ENCODE data around the gene PAX6. TPM values are rescaled to one million over a fixed set of nuclear protein-coding genes. Genes with fewer than 3 reads are reported as not detected.

PAX6 gene
- total RNA-seq, 1 donor from 2014 or later = not detected

DNA sequence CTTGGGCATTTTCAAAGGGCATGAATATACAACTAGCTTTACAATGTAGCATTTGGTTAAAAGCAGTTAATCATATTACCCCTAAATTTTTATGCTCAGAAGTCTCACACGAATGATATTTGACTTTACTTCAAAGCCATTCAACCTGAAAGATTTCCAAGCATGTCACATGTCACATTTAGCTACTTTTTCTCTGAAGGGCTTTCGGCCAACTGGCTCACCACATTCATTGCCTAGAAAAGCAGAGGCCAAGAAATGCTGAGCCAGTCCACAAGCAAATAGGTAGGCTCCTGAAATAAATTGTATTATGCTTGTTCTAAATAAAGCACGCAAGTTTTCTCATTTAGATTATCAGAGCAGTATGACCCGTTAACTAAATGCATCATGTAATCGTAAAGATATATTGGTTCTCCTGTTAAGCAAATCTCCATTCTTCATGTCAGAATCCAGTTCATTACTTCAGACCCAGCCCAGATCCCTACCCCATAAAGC is 30.6 kb downstream of the PAX6 start:
- Mint-ChIP-seq H3K36me3 (ENCODE audit: low read depth) (peaks cover 28% of the 10 kb centered on the region), H3K4me1 (no peaks in the 10 kb centered on the region), H3K9me3 (peaks cover 3% of the 10 kb centered on the region), H3K27ac (no peak overlapping the region), H3K27me3 (no peaks in the 10 kb centered on the region), H3K4me3 (no peak overlapping the region)
- DNase-seq (no peak), ATAC-seq (ENCODE audit: low read depth) (no peak)
- intact Hi-C loops (cut with micrococcal nuclease) = no loop called here
- no peak for TF ChIP-seq CTCF (IDR thresholded peaks at IDR 0.05)
- ChIA-PET POLR2A (no interaction called here), CTCF (no interaction called here)

DNA sequence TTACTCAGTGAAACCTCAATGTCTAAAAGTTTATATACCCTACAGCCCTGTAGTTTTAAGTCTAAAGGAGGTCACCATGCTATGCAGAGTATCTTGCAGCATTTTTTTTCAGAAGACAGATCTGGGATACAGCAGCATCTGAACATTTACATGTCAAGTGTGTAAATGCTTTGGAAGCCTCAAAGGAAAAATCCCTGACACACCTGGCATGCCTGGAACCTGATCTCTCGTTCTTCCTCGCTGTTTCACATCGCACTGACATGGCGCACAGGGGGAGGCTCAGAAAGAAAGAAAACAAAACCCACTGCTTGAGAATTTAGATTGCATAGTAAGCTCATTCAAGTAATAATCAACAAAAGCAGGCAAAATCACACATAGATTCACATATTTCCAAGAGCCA is 31.0 kb downstream of the PAX6 start:
- peaks cover 3% of the 10 kb centered on the region for H3K9me3 Mint-ChIP-seq
- DNase-seq = no peak
- POLR2A ChIA-PET = no interaction called here
- H3K36me3 Mint-ChIP-seq (ENCODE audit: low read depth) = peaks cover 28% of the 10 kb centered on the region
- H3K27ac Mint-ChIP-seq = no peak overlapping the region
- ATAC-seq (ENCODE audit: low read depth) = no peak
- CTCF ChIA-PET = no interaction called here
- H3K4me3 Mint-ChIP-seq = no peak overlapping the region
- no peaks in the 10 kb centered on the region for H3K4me1 Mint-ChIP-seq
- no peak for TF ChIP-seq CTCF (IDR thresholded peaks at IDR 0.05)
- no peaks in the 10 kb centered on the region for H3K27me3 Mint-ChIP-seq
- intact Hi-C loops (cut with micrococcal nuclease) = no loop called here

GRCh38 chr11:31779374-31779791 is 31.7 kb downstream of the PAX6 start:
- DNase-seq (no peak), ATAC-seq (ENCODE audit: low read depth) (no peak)
- intact Hi-C loops (cut with micrococcal nuclease) = no loop called here
- H3K4me3 Mint-ChIP-seq = no peak overlapping the region
- no peak for TF ChIP-seq CTCF (IDR thresholded peaks at IDR 0.05)
- ChIA-PET CTCF (no interaction called here), POLR2A (no interaction called here)
- H3K27ac Mint-ChIP-seq = no peak overlapping the region
- H3K36me3 Mint-ChIP-seq (ENCODE audit: low read depth) = peaks cover 28% of the 10 kb centered on the region
- H3K27me3 Mint-ChIP-seq = no peaks in the 10 kb centered on the region
- H3K4me1 Mint-ChIP-seq = no peaks in the 10 kb centered on the region
- H3K9me3 Mint-ChIP-seq = peaks cover 3% of the 10 kb centered on the region

DNA sequence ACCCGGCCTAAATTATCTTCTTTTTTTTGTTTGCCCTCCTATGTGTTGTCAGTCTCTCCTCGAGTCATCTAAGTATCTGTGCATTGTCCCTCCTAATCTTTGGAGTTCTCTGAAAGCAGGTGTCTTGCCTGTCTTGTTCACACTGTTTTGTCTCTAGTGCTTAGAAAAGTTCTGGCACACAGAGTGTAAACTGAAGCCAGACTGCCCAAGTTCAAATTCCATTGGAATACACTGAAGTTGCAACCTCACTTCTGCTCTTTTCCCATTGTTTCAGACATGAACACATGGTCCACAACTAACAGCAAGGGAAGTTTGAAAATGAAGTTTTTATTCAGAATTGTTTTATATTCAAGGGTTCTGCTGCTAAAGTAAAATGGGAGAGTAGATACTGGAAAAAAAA is 38.7 kb downstream of the PAX6 start:
- POLR2A ChIA-PET = no interaction called here

GRCh38 chr11:31770011-31770700 is 41.0 kb downstream of the PAX6 start:
- no peaks in the 10 kb centered on the region for H3K4me1 Mint-ChIP-seq
- H3K9me3 Mint-ChIP-seq = no peaks in the 10 kb centered on the region
- no peaks in the 10 kb centered on the region for H3K27me3 Mint-ChIP-seq
- POLR2A ChIA-PET = no interaction called here
- TF ChIP-seq CTCF (IDR thresholded peaks at IDR 0.05) = no peak
- H3K4me3 Mint-ChIP-seq = no peak overlapping the region
- H3K27ac Mint-ChIP-seq = no peak overlapping the region
- intact Hi-C loops (cut with micrococcal nuclease) = no loop called here
- ATAC-seq (ENCODE audit: low read depth) (no peak), DNase-seq (no peak)
- CTCF ChIA-PET = no interaction called here
- H3K36me3 Mint-ChIP-seq (ENCODE audit: low read depth) = peaks cover 8% of the 10 kb centered on the region

More for the DNA sequence above, 38.7 kb downstream of the PAX6 start:
- no peak for ATAC-seq (ENCODE audit: low read depth)
- H3K36me3 Mint-ChIP-seq (ENCODE audit: low read depth) = peaks cover 14% of the 10 kb centered on the region
- TF ChIP-seq CTCF (IDR thresholded peaks at IDR 0.05) = no peak
- no peak for DNase-seq
- peaks cover 1% of the 10 kb centered on the region for H3K9me3 Mint-ChIP-seq
- H3K4me3 Mint-ChIP-seq = no peak overlapping the region
- no peaks in the 10 kb centered on the region for H3K4me1 Mint-ChIP-seq
- no peak overlapping the region for H3K27ac Mint-ChIP-seq
- CTCF ChIA-PET = no interaction called here
- no peaks in the 10 kb centered on the region for H3K27me3 Mint-ChIP-seq
- intact Hi-C loops (cut with micrococcal nuclease) = no loop called here

All from activated B cell treated with CpG ODN at 0.5 μM for 24 hours (primary cell).